Omental fat pad (tissue), 4 donors: ENCODE results near the gene SLC51A. TPM values are rescaled to one million over a fixed set of nuclear protein-coding genes. Genes with fewer than 3 reads are reported as not detected.

Experiments used
- ATAC-seq: fragments of 150-250 bp; one replicate; pipeline ENCODE4 v1.9.1; 2016; ENCODE audit warnings: mild to moderate bottlenecking, moderate library complexity; ENCODE audit not compliant: low FRiP score
- DNase-seq: peaks from one replicate; pipeline ENCODE4 v3.0.0-alpha.2; 2019; ENCODE audit warnings: low spot score
- total RNA-seq, 4 donors: library from RNA; depleted of rRNA; stranded (reverse); fragments of >200 nt; gene quantifications; one replicate each; pipeline ENCODE4 v1.1.0, GENCODE V29; 2016
- TF ChIP-seq, protein P1 (sequence below), 3 donors: fragments of 450-650 bp; IDR thresholded peaks; one replicate each; pipeline ENCODE4 v1.5.1; 2016 to 2017; ENCODE audit warnings: antibody characterized with exemption in 3 of 3, mild to moderate bottlenecking in 3 of 3, moderate library complexity in 2 of 3

SLC51A gene
- total RNA-seq, 4 donors from 2014 or later = 0.65 TPM; not detected in 3

GRCh38 chr3:196210673-196211556 lies 5.4 kb upstream of the SLC51A start, which contains the start of gene ZDHHC19:
TSS of gene ZDHHC19 (minus strand) at chr3:196211400. CDS start at chr3:196211315, 85 bp downstream.
- no peak for ATAC-seq
- TF ChIP-seq, protein P1, sequence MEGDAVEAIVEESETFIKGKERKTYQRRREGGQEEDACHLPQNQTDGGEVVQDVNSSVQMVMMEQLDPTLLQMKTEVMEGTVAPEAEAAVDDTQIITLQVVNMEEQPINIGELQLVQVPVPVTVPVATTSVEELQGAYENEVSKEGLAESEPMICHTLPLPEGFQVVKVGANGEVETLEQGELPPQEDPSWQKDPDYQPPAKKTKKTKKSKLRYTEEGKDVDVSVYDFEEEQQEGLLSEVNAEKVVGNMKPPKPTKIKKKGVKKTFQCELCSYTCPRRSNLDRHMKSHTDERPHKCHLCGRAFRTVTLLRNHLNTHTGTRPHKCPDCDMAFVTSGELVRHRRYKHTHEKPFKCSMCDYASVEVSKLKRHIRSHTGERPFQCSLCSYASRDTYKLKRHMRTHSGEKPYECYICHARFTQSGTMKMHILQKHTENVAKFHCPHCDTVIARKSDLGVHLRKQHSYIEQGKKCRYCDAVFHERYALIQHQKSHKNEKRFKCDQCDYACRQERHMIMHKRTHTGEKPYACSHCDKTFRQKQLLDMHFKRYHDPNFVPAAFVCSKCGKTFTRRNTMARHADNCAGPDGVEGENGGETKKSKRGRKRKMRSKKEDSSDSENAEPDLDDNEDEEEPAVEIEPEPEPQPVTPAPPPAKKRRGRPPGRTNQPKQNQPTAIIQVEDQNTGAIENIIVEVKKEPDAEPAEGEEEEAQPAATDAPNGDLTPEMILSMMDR (IDR thresholded peaks at IDR 0.05) = no peak
- DNase-seq = no peak

DNA sequence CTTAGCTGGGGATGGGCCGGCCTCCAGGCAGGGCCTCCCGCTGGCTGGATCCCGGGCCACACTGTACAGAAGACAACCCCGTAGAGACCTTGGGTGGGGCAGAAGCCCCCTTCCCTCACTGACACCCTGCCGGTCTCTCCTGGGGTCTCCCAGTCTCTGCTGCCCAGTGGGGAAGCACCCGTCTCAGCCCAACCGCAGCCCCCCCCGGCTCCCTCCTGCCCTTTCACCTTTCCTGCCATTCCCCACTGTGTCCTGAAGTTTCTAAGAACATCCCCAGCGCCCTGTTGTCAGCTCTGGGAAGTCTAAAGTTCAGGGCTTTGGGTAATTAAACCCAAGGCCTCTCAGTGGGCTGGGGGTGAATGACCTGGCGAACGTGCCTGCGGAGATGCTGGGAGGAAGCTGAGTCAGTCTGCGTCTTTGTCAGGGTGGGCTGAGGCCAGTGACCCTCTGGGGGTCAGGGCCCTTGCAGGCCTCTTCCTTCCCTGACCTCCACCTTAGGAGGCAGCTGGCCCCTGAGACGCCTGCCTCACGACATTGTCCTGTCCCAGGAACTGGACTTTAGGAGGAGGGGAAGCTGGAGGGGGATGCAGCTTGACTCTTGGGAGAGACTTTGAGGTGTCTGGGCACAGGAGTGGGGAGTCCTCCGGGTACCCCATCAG lies 1.4 kb upstream of the SLC51A start:
- TF ChIP-seq, protein P1 (IDR thresholded peaks at IDR 0.05) = no peak
- no peak for DNase-seq
- ATAC-seq = no peak

DNA sequence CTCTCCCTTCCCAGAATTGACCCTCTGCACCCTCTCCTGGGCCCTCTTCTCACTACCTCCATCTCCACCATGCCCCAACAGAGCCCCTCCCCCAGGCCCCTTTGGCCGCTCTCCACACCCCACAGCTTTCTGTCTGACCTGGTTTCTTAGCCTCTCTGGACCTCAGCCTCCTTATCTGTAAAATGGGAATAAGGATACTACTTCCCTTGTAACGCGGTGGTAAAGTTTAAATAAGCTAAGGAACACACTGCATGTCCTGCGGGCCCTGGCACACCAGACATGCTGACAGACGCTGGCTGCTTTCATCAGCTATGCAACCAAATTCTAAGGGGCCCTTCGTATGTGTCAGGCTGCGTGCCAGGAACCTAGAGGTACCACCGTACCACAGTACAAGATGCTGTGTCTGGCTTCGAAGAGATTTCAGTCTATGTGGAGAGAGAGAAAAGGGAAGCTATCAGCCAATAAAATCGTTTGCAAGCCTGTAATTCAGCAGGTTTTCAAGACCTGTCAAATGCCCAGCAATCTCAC lies 777 bp upstream of the SLC51A start:
- TF ChIP-seq, protein P1 (IDR thresholded peaks at IDR 0.05) = no peak
- ATAC-seq (no peak), DNase-seq (no peak)

GRCh38 chr3:196216681-196217211 lies 412 bp downstream of the SLC51A start:
- DNase-seq = no peak
- ATAC-seq = no peak

DNA sequence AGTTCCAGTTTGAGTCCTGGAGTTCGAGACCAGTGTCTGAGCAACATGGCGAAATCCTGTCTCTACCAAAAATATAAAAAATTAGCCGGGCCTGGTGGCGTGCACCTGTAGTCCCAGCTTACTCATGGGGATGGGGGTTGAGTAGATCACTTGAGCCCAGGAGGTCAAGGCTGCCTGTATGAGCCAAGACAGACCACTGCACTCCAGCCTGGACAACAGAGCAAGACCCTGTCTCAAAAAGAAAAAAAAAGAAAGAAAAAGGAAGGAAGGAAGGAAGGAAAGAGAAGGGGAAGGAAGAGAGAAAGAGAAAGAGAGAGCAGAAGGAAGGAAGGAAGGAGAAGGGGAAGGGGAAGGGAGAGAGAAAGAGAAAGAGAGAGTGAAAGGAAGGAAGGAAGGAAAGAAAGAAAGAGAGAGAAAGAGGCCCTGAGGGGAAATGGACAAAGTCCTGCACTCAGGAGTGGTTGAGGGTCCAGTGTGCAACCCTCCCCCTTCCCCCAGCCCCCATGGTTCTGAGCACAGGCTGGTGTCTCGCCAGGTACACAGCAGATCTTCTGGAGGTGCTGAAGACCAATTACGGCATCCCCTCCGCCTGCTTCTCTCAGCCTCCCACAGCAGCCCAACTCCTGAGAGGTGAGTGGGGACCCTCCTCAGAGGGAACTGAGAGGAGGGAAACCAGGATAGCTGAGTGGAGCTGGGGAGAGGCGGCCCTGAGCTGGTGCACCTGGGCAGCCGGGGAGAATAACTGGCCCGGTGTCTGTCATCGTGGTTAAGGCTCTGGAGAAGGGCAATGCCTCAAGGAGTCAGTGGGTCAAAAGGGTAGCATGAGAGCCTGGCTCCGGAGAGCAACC lies 1.2 kb downstream of the SLC51A start:
- DNase-seq (no peak), ATAC-seq (no peak)
- TF ChIP-seq, protein P1 (IDR thresholded peaks at IDR 0.05) = no peak

More at GRCh38 chr3:196216681-196217211, 412 bp downstream of the SLC51A start:
- TF ChIP-seq, protein P1 (IDR thresholded peaks at IDR 0.05) = no peak

- ATAC-seq (no peak), DNase-seq (no peak)
- TF ChIP-seq, protein P1 (IDR thresholded peaks at IDR 0.05) = no peak
Observed at GRCh38 chr3:196218155-196218712, 1.9 kb downstream of the SLC51A start.
